Measurements from ENCODE around the gene FKBP2. TPM values are rescaled to one million over a fixed set of nuclear protein-coding genes. Genes with fewer than 3 reads are reported as not detected.

FKBP2 gene
- total and polyA plus RNA-seq, 2 of the 13 experiments (the other 11 are each of a cell fraction or from before 2014, with no cell fraction given) = 30.1 to 53.3 TPM

- no peak for TF ChIP-seq CEBPZ (IDR thresholded peaks at IDR 0.05; ENCODE audit: low read length)
- TF ChIP-seq ATF4 (CRISPR knock-in tag; IDR thresholded peaks at IDR 0.05) = no peak
- no peak for TF ChIP-seq ZNF619 (CRISPR knock-in tag; IDR thresholded peaks at IDR 0.05)
- TF ChIP-seq JUNB (CRISPR knock-in tag; IDR thresholded peaks at IDR 0.05; ENCODE audit: borderline replicate concordance) = no peak
- no peak for TF ChIP-seq PPARG (CRISPR knock-in tag; conservative IDR thresholded peaks at IDR 0.05)
- no peak for TF ChIP-seq ISL2 (CRISPR knock-in tag; IDR thresholded peaks at IDR 0.05)
- TF ChIP-seq ZNF235 (CRISPR knock-in tag; IDR thresholded peaks at IDR 0.05; ENCODE audit: borderline replicate concordance) = no peak
- TF ChIP-seq MXI1 (IDR thresholded peaks at IDR 0.05; ENCODE audit: borderline replicate concordance, low read depth, low read length) = peak; percentile 17; the same call in 1 of the 3 replicates
- TF ChIP-seq ZNF788 (CRISPR knock-in tag; IDR thresholded peaks at IDR 0.05; ENCODE audit: borderline replicate concordance) = 0 out of 2 replicates have a peak, but pooled peaks have one; percentile 24
- no peak for TF ChIP-seq PHF8 (CRISPR knock-in tag; IDR thresholded peaks at IDR 0.05)
- TF ChIP-seq CTCF (CRISPR knock-in tag; IDR thresholded peaks at IDR 0.05) = peak; percentile 83
- TF ChIP-seq ZNF614 (CRISPR knock-in tag; IDR thresholded peaks at IDR 0.05; ENCODE audit: borderline replicate concordance) = no peak
- TF ChIP-seq, protein P1, sequence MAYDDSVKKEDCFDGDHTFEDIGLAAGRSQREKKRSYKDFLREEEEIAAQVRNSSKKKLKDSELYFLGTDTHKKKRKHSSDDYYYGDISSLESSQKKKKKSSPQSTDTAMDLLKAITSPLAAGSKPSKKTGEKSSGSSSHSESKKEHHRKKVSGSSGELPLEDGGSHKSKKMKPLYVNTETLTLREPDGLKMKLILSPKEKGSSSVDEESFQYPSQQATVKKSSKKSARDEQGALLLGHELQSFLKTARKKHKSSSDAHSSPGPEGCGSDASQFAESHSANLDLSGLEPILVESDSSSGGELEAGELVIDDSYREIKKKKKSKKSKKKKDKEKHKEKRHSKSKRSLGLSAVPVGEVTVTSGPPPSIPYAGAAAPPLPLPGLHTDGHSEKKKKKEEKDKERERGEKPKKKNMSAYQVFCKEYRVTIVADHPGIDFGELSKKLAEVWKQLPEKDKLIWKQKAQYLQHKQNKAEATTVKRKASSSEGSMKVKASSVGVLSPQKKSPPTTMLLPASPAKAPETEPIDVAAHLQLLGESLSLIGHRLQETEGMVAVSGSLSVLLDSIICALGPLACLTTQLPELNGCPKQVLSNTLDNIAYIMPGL (CRISPR knock-in tag; IDR thresholded peaks at IDR 0.05; ENCODE audit: borderline replicate concordance in 1 of 2, low read depth in 1 of 2) = peak in 1 of 2 experiments; percentile 66; a peak in 1 of 4 replicates
- peak; percentile 64 for TF ChIP-seq SAP130 (CRISPR knock-in tag; IDR thresholded peaks at IDR 0.05; ENCODE audit: low read depth)
- TF ChIP-seq, protein P2, sequence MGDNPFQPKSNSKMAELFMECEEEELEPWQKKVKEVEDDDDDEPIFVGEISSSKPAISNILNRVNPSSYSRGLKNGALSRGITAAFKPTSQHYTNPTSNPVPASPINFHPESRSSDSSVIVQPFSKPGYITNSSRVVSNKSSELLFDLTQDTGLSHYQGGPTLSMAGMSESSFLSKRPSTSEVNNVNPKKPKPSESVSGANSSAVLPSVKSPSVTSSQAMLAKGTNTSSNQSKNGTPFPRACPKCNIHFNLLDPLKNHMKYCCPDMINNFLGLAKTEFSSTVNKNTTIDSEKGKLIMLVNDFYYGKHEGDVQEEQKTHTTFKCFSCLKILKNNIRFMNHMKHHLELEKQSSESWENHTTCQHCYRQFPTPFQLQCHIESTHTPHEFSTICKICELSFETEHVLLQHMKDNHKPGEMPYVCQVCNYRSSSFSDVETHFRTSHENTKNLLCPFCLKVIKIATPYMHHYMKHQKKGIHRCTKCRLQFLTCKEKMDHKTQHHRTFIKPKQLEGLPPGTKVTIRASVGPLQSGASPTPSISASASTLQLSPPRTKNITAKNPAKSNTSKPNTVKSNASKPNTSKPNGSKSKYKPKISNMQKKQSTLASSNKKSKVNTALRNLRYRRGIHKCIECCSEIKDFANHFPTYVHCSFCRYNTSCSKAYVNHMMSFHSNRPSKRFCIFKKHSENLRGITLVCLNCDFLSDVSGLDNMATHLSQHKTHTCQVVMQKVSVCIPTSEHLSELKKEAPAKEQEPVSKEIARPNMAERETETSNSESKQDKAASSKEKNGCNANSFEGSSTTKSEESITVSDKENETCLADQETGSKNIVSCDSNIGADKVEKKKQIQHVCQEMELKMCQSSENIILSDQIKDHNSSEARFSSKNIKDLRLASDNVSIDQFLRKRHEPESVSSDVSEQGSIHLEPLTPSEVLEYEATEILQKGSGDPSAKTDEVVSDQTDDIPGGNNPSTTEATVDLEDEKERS (CRISPR knock-in tag; IDR thresholded peaks at IDR 0.05) = no peak
- no peak for TF ChIP-seq GATAD1 (CRISPR knock-in tag; IDR thresholded peaks at IDR 0.05)
Measured at GRCh38 chr11:64204464-64204989, 36.4 kb upstream of the FKBP2 start (continued).

Data from HepG2 (cell line).